ENCODE results near the gene DNASE1L1.
A peak's percentile ranks its signal among the peaks of the same experiment; 100 is the strongest.

DNASE1L1 gene

DNA sequence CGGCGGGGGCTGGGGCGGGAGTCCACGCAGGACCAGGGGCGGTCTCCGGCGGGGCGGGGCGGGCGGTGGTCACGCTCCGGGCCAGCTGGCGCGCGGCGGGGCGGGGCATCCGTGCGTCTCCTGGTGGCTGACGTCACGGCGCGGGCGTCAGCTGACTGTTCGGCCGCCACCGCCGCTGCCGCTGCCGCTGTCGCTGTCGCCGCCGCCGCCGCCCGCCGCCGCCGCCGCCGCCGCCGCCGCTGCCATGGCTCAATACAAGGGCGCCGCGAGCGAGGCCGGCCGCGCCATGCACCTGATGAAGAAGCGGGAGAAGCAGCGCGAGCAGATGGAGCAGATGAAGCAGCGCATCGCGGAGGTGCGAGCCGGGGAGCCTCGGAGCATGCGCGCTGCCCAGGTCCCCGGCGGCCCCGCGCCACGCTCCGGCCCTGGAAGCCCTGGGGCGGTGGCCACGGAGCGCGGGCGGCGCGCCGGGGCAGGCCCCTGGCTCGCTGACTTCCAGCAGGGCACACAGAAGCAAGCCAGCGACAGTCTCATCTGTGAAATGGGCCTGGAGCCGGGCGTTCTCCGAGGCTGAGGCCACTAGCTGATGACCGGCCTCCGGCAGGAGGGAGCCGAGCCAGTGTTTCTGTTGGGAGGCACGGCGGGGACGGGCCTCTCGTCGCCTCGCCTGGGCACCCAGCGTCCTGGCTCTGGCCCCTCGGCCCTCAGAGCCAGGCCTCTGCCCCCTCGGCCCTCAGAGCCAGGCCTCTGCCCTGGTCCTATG, 35.1 kb upstream of the DNASE1L1 start, which contains the start of gene FAM50A:
FAM50A (plus strand) TSS at position 150 of the 763 bp plus-strand sequence; CDS start at position 245, 95 bp downstream.
- Histone ChIP-seq H3K4me2 (ENCODE audit: insufficient read depth, low read length) (peak within 1 kb of the TSS; percentile 66), H4K20me1 (ENCODE audit: insufficient read depth, low read length) (peaks cover 15% of the 10 kb centered on the region; the same call in 1 of the 2 replicates), H3K79me2 (ENCODE audit: insufficient read depth, low read length) (peaks cover 10% of the 10 kb centered on the region), H3K9ac (ENCODE audit: low read depth, low read length) (peak within 1 kb of the TSS; percentile 60; the same call in 1 of the 2 replicates), H3K27me3 (ENCODE audit: insufficient read depth, low read length, poor library complexity) (no peaks in the 10 kb centered on the region), H3K36me3 (ENCODE audit: insufficient read depth, low read length) (peaks cover 32% of the 10 kb centered on the region), H3K9me3 (ENCODE audit: insufficient read depth, low read length, severe bottlenecking) (no peaks in the 10 kb centered on the region), H3K4me1 (ENCODE audit: insufficient read depth, low read length) (peaks cover 17% of the 10 kb centered on the region), H2AFZ (ENCODE audit: low read depth, low read length) (peak within 1 kb of the TSS; percentile 39), H3K27ac (ENCODE audit: low read length) (no peak within 1 kb of the TSS), H3K4me3 (ENCODE audit: low read depth in 1 of 2, low read length in 2 of 2) (peak within 1 kb of the TSS in 1 of 2 experiments; percentile 54; a peak in 2 of 4 replicates)
- peak; percentile 57 for DNase-seq
- ATAC-seq (ENCODE audit: insufficient read depth, low read depth): peak; percentile 74
- no peak for TF ChIP-seq EZH2 (IDR thresholded peaks at IDR 0.05; ENCODE audit: borderline replicate concordance, low read depth, low read length, severe bottlenecking)
- TF ChIP-seq CTCF (IDR thresholded peaks at IDR 0.05; ENCODE audit: borderline replicate concordance, extremely low read depth, low read length, poor library complexity, severe bottlenecking): no peak

DNA sequence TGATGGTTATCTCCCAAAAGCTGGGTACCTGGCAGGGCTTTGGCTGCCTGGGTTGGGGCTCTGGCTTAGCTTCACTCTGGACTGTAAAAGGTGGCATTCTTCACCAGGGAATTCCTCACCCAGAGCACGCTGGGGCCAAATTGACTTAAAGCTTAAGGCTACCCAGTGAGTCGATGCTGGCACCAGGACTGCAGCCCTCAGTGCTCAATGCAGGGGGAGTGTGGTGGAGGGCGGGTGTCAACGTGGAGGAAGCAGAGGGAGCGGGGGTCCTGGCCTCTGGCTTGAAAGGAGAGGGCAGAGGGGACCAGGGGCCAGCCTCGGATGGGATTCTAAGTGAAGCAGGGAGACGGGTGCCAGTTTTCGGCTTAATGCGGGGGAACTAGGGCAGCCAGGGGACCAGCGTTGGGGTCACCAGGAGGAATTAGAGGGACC, 34.4 kb upstream of the DNASE1L1 start:
- H2AFZ ChIP-seq (ENCODE audit: low read depth, low read length): no peak overlapping the region; the same call in 1 of the 2 replicates
- H3K36me3 ChIP-seq (ENCODE audit: insufficient read depth, low read length): peaks cover 39% of the 10 kb centered on the region
- H3K4me2 ChIP-seq (ENCODE audit: insufficient read depth, low read length): peak overlapping the region; percentile 66
- H3K27ac ChIP-seq (ENCODE audit: low read length): no peak overlapping the region
- DNase-seq: no peak
- no peaks in the 10 kb centered on the region for H3K27me3 ChIP-seq (ENCODE audit: insufficient read depth, low read length, poor library complexity)
- peaks cover 17% of the 10 kb centered on the region for H3K79me2 ChIP-seq (ENCODE audit: insufficient read depth, low read length)
- H3K4me3 ChIP-seq (ENCODE audit: low read depth in 1 of 2, low read length in 2 of 2): peak overlapping the region in 1 of 2 experiments; percentile 46; a peak in 2 of 4 replicates
- H4K20me1 ChIP-seq (ENCODE audit: insufficient read depth, low read length): peaks cover 21% of the 10 kb centered on the region; the same call in 1 of the 2 replicates
- peak overlapping the region; percentile 60; the same call in 1 of the 2 replicates for H3K9ac ChIP-seq (ENCODE audit: low read depth, low read length)
- H3K4me1 ChIP-seq (ENCODE audit: insufficient read depth, low read length): peaks cover 24% of the 10 kb centered on the region
- H3K9me3 ChIP-seq (ENCODE audit: insufficient read depth, low read length, severe bottlenecking): no peaks in the 10 kb centered on the region
- TF ChIP-seq CTCF (IDR thresholded peaks at IDR 0.05; ENCODE audit: borderline replicate concordance, extremely low read depth, low read length, poor library complexity, severe bottlenecking) (no peak), EZH2 (IDR thresholded peaks at IDR 0.05; ENCODE audit: borderline replicate concordance, low read depth, low read length, severe bottlenecking) (no peak)
- ATAC-seq (ENCODE audit: insufficient read depth, low read depth): peak; percentile 43; the same call in 2 of the 3 replicates

GRCh38 chrX:154441984-154442707, 33.1 kb upstream of the DNASE1L1 start:
- Histone ChIP-seq H4K20me1 (ENCODE audit: insufficient read depth, low read length) (peaks cover 31% of the 10 kb centered on the region), H3K4me3 (ENCODE audit: low read depth in 1 of 2, low read length in 2 of 2) (no peak overlapping the region), H3K4me2 (ENCODE audit: insufficient read depth, low read length) (no peak overlapping the region), H3K79me2 (ENCODE audit: insufficient read depth, low read length) (peaks cover 30% of the 10 kb centered on the region), H3K36me3 (ENCODE audit: insufficient read depth, low read length) (peaks cover 43% of the 10 kb centered on the region), H3K27ac (ENCODE audit: low read length) (no peak overlapping the region), H3K4me1 (ENCODE audit: insufficient read depth, low read length) (peaks cover 34% of the 10 kb centered on the region), H3K9me3 (ENCODE audit: insufficient read depth, low read length, severe bottlenecking) (no peaks in the 10 kb centered on the region), H3K9ac (ENCODE audit: low read depth, low read length) (no peak overlapping the region), H2AFZ (ENCODE audit: low read depth, low read length) (no peak overlapping the region), H3K27me3 (ENCODE audit: insufficient read depth, low read length, poor library complexity) (no peaks in the 10 kb centered on the region)
- TF ChIP-seq EZH2 (IDR thresholded peaks at IDR 0.05; ENCODE audit: borderline replicate concordance, low read depth, low read length, severe bottlenecking): no peak
- no peak for ATAC-seq (ENCODE audit: insufficient read depth, low read depth)
- DNase-seq: no peak

Measured in DND-41 (cell line).